HG02884 (cell line): ENCODE results near the gene CPSF4L.

Experiments
- ATAC-seq: cut with Tn5 transposase; IDR thresholded peaks from one replicate; pipeline ENCODE4 v1.9.1; 2021; ENCODE audit warnings: mild to moderate bottlenecking, moderate library complexity; ENCODE audit not compliant: unreplicated experiment

CPSF4L gene

GRCh38 chr17:73205459-73205961 lies 56.2 kb downstream of the CPSF4L start:
- ATAC-seq: no peak

- ATAC-seq: no peak
Measured at GRCh38 chr17:73203788-73204479, 57.7 kb downstream of the CPSF4L start.

GRCh38 chr17:73203135-73203787 lies 58.4 kb downstream of the CPSF4L start:
- no peak for ATAC-seq

- no peak for ATAC-seq
Measured at GRCh38 chr17:73201215-73202069, 60.2 kb downstream of the CPSF4L start.

- no peak for ATAC-seq
Measured at GRCh38 chr17:73200476-73200875, 61.2 kb downstream of the CPSF4L start.

- ATAC-seq: no peak
Measured at GRCh38 chr17:73199751-73200317, 61.8 kb downstream of the CPSF4L start.

GRCh38 chr17:73198930-73199260 lies 62.8 kb downstream of the CPSF4L start:
- no peak for ATAC-seq
